WTC11 (cell line): ENCODE results near the gene LTBP2.

ENCODE experiments used
- ATF3 ChIP-seq: sonication (generic); formaldehyde crosslinking; conservative IDR thresholded peaks from 2 replicates; pipeline ENCODE4 v1.8.1; 2022; ENCODE audit warnings: mild to moderate bottlenecking, missing genetic modification reagents
- CBFB ChIP-seq: sonication (generic); formaldehyde crosslinking; IDR thresholded peaks from 2 replicates; pipeline ENCODE4 v1.8.1; 2022; ENCODE audit warnings: mild to moderate bottlenecking, low read depth, missing genetic modification reagents
- CREB1 ChIP-seq: sonication (generic); formaldehyde crosslinking; IDR thresholded peaks from 2 replicates; pipeline ENCODE4 v1.8.0; 2023; ENCODE audit warnings: mild to moderate bottlenecking, missing genetic modification reagents
- CREM ChIP-seq: sonication (generic); formaldehyde crosslinking; IDR thresholded peaks from 2 replicates; pipeline ENCODE4 v1.8.1; 2022; ENCODE audit warnings: mild to moderate bottlenecking, missing genetic modification reagents, moderate library complexity
- CTCF ChIP-seq: fragments of 200-600 bp; IDR thresholded peaks from 2 replicates; pipeline ENCODE4 v1.8.0; 2022; ENCODE audit warnings: antibody characterized with exemption
- E2F4 ChIP-seq: sonication (generic); formaldehyde crosslinking; IDR thresholded peaks from 2 replicates; pipeline ENCODE4 v1.8.1; 2022; ENCODE audit warnings: low read depth, mild to moderate bottlenecking, moderate library complexity, missing genetic modification reagents, borderline replicate concordance
- E2F5 ChIP-seq: sonication (generic); formaldehyde crosslinking; IDR thresholded peaks from 2 replicates; pipeline ENCODE4 v1.8.1; 2022; ENCODE audit warnings: mild to moderate bottlenecking, moderate library complexity, missing genetic modification reagents
- JUN ChIP-seq: sonication (generic); formaldehyde crosslinking; IDR thresholded peaks from 2 replicates; pipeline ENCODE4 v1.8.0; 2023; ENCODE audit warnings: mild to moderate bottlenecking, missing genetic modification reagents
- NFYB ChIP-seq: sonication (generic); formaldehyde crosslinking; conservative IDR thresholded peaks from 2 replicates; pipeline ENCODE4 v1.8.0; 2022; ENCODE audit warnings: low read depth, missing genetic modification reagents
- NR3C1 ChIP-seq: sonication (generic); formaldehyde crosslinking; conservative IDR thresholded peaks from 2 replicates; pipeline ENCODE4 v1.8.1; 2023; ENCODE audit warnings: low read depth, mild to moderate bottlenecking, missing genetic modification reagents
- SP1 ChIP-seq: sonication (generic); formaldehyde crosslinking; conservative IDR thresholded peaks from 2 replicates; pipeline ENCODE4 v1.8.1; 2022; ENCODE audit warnings: missing genetic modification reagents
- TP53 ChIP-seq: sonication (generic); formaldehyde crosslinking; IDR thresholded peaks from 2 replicates; pipeline ENCODE4 v1.8.1; 2023; ENCODE audit warnings: mild to moderate bottlenecking, missing genetic modification reagents
- USF1 ChIP-seq: sonication (generic); formaldehyde crosslinking; IDR thresholded peaks from 2 replicates; pipeline ENCODE4 v1.8.0; 2022; ENCODE audit warnings: mild to moderate bottlenecking, missing genetic modification reagents
- ZNF396 ChIP-seq: fragments of 250-450 bp; sonication (Bioruptor Pico); IDR thresholded peaks from 2 replicates; pipeline ENCODE4 v1.8.0; 2021; ENCODE audit warnings: mild to moderate bottlenecking, moderate library complexity, borderline replicate concordance

GRCh38 chr14:74495356-74495755, 116.7 kb downstream of the LTBP2 start:
- TF ChIP-seq CREM = no peak
- TF ChIP-seq CTCF = no peak
- no peak for TF ChIP-seq E2F4 (CRISPR knock-in tag)
- no peak for TF ChIP-seq CREB1 (CRISPR knock-in tag)
- TF ChIP-seq CBFB (CRISPR knock-in tag) = no peak
- TF ChIP-seq SP1 = no peak
- no peak for TF ChIP-seq ATF3 (CRISPR knock-in tag)
- TF ChIP-seq NR3C1 (CRISPR knock-in tag) = no peak
- TF ChIP-seq USF1 (CRISPR knock-in tag) = no peak
- TF ChIP-seq TP53 (CRISPR knock-in tag) = no peak
- TF ChIP-seq JUN (CRISPR knock-in tag) = no peak
- no peak for TF ChIP-seq E2F5
- no peak for TF ChIP-seq NFYB (CRISPR knock-in tag)
- TF ChIP-seq ZNF396 (CRISPR knock-in tag) = no peak
